GM21390 (cell line): ENCODE results near the gene PALMD.

Experiments used
- ATAC-seq: cut with Tn5 transposase; IDR thresholded peaks from one replicate; pipeline ENCODE4 v1.9.1; 2021; ENCODE audit not compliant: unreplicated experiment

The PALMD gene, protein sequence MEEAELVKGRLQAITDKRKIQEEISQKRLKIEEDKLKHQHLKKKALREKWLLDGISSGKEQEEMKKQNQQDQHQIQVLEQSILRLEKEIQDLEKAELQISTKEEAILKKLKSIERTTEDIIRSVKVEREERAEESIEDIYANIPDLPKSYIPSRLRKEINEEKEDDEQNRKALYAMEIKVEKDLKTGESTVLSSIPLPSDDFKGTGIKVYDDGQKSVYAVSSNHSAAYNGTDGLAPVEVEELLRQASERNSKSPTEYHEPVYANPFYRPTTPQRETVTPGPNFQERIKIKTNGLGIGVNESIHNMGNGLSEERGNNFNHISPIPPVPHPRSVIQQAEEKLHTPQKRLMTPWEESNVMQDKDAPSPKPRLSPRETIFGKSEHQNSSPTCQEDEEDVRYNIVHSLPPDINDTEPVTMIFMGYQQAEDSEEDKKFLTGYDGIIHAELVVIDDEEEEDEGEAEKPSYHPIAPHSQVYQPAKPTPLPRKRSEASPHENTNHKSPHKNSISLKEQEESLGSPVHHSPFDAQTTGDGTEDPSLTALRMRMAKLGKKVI

DNA sequence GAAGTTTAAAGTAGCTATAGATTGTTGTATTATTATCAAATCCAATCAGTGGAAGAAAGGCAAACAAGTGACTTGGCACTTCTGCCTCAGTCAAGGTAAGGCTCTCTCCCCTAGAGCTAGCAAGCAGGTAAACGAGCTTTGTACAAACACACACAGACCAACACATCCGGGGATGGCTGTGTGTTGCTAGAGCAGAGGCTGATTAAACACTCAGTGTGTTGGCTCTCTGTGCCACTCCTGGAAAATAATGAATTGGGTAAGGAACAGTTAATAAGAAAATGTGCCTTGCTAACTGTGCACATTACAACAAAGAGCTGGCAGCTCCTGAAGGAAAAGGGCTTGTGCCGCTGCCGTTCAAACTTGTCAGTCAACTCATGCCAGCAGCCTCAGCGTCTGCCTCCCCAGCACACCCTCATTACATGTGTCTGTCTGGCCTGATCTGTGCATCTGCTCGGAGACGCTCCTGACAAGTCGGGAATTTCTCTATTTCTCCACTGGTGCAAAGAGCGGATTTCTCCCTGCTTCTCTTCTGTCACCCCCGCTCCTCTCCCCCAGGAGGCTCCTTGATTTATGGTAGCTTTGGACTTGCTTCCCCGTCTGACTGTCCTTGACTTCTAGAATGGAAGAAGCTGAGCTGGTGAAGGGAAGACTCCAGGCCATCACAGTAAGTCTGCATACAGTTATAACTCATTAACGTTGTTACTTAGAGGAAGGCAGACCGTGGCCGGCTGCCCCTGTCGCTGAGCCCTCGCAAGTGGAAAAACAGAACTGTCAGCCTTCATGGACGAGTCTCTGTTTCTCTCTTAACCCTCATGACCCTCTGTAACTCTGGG is at the start of gene PALMD:
Gene PALMD (plus strand): TSS at position 415 of the 833 bp plus-strand sequence. CDS start 205 bp downstream, at position 620.
- ATAC-seq, result no peak

DNA sequence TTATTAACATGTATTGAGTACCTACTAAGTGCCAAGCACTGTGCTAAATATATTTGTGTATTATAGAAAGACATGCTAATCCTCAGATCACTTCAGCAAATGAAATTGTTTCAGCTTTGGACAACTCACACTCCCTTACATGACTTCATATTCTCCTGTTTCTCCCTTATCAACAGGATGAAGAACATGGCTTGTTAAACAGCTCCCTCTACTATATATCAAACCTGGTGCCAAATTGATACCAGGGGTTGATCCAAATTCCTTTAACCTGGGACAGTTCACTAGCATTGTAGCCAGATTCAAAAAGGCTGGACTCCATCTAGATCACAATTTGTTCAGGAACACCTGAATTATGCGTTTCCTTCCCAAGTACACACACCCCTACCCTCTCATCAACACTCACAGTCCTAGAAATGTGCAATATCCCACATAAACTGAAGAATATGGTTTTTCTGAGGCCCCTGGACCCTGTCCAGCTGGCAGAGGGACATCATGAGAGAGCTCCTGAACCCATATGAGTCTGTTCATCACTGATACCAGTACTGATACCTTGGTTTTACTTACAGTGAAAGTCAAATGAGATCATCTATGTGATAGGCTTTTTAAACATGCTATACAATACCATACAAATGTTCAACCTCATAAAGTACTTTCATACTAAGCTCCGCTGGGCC is 47.0 kb upstream of the PALMD start:
- no peak for ATAC-seq

DNA sequence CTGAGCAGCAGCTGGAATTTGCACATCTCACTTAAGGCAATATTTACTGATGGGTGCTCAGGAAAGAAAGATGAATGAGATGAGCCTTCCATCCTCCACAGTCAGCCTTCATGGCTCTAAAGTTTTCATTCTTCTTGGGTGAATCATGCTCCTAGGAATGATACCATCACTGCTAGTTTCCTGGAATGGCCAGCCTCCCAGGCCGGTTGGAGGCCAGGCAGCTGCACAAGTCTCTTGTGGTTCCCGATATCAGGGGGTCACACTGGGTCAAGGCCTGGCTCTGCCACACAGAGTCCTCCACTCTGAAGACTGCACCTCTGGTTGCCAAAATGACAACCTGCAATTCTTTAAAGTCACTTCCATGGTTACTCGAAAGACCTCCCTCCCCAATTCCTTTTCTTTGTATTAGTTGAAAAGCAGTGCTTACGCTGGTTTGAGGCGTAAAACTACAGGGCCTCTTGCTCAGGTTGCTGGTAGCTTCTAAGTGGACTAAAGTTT is 46.2 kb upstream of the PALMD start:
- ATAC-seq, result no peak

DNA sequence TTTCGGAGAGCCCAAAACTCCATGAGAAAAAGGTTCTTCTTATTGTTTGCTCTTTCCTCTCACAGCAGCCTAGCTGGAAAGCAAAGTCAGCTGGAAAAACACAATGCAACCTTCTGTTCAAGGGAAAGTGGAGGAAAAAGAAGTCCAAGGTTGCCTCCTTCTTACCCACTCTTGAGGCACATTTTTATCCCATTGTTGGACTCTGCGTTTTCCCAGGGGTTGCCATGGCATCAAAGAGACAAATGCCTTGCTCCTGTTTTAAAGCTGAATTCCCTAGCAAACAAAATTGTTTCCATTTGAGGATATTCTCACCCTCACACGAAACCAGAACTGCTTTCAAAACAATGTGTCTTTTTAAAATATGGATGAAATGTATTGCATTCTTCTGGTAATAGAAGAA is 45.1 kb upstream of the PALMD start:
- ATAC-seq, result no peak

DNA sequence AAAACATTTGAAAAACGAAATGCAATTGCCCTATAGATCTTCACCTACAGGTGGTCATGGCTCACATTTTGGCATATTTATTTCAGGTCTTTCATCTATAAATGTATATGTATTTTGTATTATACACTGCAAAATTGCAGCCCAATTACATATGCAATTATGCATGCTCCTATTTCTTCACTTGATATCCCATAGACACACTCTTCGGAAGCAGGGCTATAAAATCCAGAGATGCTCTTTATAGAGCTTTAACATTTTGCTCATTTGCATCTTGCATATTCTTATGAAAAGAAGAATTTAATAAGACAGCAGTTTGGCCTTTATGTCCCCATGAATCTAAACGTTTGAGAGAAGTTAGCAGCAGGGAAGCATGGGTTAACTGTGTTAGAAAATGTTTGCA is 44.7 kb upstream of the PALMD start:
- ATAC-seq, result no peak

DNA sequence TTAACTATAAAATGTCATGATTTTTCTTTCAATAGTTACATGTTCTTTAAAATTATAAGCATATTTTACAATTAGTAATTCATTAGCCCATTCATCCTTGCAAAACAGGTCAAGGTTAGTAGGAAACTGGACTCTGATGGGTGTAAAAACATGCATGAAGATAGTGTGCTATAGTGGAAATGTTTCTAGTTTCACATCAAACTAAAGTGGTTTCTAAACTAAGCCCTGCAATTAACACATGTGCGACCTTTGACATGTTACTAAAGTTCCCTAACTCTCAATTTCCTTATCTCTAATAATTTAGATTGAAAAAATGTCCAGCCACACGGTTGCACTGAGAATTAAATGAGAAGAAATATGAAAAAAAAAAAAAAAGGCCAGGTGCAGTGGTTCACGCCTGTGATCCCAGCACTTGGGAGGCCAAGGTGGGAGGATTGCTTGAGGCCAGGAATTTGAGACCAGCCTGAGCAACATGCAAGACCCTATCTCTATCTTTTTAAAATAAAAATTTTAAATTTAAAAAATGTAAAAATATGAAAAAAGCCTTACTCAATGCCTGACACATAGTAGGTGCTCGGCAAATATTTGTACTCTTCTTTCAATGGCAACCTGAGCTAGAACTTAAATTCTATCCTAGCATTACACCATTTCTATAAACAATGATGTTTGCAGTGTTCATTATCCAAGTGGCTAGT is 44.1 kb upstream of the PALMD start:
- ATAC-seq, result no peak

DNA sequence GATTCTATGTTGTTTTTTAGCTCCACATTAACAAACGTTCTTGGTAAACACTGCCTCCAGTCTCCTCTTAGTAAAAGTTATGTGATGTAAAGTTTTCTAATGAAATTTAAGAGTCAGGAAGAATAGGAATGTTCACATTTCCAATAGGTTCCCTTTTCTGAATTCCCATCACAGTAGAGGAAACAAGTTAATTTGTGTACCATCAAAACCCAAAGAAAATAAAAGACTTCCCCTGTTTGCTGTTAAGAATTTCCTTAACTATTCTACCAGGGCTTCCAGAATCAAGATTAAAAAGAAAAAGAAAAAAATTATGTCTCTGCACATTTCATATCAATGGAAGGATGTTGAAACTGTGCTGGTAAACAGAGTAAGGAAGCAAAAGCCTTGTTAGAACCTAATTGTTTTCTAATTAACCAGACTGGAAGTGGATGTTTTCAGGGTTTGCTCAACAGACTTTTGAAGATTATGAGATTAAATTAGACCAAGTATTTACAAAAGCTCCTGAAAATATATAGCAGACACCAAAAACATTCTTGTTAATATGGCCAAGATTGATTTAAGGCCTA is 43.4 kb upstream of the PALMD start:
- ATAC-seq, result no peak

DNA sequence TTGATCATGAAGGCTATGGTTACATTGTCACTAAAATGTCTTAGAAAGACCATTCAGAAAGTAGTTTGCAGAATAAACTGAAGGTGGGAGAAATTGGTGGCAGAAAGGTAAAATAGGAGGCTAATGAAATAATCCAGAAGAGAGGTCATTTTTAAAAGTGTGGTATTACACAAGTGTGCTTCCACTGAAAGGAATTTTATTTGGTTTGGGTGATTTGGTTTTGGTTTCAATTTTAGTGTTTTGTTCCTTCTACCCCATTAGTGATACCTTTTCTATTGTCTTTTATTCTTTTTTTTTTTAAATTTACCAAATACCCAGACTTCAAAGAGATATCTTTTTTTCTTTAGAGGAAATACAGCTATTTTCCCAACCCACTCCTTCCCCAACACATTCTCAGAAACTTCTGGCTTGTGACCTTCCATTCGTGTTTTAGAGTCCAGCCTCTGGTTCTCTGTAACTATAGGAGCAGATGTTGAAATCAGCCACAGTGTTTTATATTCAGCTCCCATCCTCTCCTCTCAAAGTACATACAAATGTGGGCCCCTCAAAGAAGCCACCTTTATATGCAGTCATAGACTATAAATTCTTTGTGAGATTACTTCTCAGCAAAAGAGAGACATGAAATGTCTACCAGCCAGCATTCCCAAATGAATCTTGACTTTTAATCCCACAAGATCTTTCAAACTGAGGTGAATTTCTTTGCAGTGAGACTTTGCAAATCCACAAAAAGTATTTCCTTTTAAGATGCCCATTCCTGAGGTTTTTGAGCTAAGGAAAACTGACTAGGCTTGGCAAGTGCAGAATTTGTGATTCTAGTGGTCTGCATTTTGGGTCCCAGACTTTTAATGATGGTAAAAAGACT is 42.0 kb upstream of the PALMD start:
- ATAC-seq, result no peak

DNA sequence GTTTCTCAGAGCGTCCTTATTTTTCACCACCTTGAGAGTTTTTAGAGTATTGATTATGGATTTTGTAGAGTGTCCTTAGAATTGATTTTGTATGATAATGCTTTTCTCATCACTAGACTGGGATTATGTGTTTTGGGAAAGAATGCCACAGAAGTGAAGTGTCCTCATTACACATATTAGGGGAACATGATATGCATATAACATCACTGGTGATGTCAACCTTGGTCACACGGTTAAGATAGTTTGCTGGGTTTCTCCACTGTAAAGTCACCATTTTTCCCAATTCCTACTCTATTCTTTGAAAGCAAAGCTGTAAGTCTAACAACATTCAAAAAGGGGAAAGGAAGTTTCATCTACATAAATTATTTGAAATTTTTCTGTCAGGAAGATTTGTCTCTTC is 39.6 kb upstream of the PALMD start:
- no peak for ATAC-seq

DNA sequence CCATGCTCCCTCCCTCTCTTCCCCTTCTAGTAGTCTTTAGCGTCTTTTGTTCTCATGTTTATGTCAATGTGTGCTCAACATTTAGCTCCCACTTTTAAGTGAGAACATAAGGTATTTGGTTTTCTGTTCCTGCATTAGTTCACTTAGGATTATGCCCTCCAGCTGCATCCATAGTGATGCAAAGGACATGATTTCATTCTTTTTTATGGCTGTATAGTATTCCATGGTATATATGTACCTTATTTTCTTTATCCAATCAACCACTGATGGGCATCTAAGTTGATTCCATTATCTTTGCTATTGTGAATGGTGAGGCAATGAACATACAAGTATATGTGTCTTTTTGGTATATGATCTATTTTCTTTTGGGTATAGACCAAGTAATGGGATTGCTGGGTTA is 38.3 kb upstream of the PALMD start:
- no peak for ATAC-seq

DNA sequence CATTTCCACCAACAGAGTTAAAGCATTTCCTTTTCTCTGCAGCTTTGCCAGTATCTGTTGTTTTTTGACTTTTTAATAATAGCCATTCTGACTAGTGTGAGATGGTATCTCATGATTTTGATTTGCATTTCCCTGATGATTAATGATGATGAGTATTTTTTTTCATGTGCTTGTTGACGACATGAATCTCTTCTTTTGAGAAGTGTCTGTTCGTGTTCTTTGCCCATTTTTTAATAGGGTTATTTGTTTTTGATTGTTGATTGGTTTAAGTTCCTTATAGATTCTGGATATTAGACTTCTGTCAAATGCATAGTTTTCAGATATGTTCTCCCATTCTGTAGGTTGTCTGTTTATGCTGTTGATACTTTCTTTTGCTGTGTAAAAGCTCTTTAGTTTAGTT is 37.9 kb upstream of the PALMD start:
- ATAC-seq, result no peak

DNA sequence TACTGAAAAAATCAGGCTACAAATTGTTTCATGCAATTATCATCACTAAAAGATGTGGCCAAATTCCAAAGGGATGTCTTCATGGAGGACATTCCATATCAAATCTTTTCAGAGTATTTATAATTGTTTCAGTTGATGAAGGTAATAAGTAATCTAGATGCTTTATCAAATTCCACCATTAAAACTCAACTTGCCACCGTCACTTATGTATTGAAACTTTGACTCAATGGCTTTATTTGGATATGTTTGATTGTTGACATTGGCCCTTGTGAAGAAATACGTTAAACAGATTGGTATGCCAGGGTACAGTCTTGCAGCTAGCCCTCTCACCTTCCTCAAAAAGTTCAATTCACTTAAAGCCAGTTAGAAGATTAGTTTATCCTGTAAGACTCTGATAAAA is 32.2 kb upstream of the PALMD start:
- ATAC-seq, result no peak

DNA sequence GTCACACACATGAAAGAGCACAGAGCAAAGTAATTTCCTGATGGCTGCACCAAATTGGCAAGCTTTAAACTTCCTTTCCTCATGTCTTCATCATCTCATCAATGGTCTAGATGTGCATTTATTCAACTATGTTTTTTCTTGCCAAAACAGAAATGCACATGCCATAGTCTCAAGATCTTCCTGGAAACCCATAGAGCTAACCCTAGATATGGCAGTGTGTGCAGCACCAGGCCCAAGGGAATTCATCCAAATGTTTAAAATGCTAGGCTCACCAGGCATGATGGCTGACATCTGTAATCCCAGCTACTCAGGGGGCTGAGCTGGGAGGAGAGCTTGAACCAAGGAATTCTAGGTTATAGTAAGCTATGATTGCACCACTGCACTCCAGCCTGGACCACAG is 31.2 kb upstream of the PALMD start:
- no peak for ATAC-seq

DNA sequence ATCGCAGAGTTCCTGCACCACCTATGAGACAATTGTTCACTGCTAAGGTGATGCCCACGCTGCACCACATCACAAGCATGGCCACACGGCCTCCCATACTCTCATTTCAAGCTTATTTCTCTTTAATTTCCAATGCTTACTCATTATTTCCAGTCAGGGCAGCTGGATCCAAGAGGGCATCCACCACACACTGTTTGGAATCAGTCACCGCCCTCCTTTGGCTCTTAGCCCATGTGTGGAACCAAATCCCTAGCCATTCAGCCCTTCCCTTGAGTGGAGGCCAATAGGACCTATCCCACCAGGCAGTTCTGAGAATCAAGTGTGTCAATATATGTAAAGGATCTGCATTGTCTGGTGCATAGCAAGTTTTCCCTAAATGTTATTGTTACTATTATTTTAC is 26.3 kb upstream of the PALMD start:
- ATAC-seq, result no peak

DNA sequence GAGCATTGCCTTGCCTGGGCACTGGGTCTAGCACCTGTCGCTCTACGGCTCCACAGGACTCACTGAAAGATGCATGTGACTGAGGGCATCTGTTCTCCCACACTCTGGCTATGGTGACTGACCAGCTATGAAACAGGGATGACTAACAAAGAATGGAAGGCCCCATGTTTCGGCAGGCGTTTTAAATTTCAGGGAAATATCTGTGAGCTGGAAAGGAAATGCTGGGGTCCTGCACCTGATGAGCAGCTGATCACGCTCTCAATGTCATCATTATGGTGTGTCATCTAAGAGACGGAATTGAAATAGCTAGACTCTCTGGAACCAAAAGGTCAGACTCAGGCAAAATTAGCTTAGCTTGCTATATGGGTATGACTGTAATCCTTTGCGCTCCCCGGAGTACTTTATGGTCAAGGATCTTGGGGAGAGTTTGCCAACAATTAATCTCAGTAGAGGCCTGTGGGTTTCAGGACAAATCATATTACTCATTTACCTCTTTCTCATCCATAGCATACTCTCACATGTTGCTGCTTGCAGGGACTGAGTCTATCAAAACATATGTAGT is 24.5 kb upstream of the PALMD start:
- ATAC-seq, result no peak

DNA sequence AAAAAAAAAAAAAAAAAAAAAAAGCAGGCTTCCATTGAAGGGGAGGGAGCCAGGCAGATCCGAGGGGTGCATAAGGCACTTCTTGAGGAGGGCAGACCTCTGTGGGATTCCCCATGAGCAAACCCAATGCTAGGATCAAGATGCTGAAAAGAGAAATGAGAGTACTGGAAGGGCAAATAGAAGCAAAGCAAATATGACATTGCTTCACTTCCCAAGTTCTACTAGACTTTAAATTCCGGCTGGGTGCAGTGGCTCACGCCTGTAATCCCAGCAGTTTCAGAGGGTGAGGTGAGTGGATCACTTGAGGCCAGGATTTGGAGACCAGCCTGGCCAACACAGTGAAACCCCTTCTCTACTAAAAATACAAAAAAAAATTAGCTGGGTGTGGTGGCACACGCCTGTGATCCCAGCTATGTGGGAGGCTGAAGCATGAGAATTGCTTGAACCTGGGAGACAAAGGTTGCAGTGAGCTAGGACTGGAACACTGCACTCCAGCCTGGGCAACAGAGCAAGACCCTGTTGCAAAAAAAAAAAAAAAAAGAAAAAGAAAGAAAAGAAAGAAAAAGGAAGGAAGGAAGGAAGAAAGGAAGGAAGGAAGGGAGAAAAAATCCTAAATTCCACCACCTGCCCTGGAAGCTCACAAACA is 23.1 kb upstream of the PALMD start:
- no peak for ATAC-seq

DNA sequence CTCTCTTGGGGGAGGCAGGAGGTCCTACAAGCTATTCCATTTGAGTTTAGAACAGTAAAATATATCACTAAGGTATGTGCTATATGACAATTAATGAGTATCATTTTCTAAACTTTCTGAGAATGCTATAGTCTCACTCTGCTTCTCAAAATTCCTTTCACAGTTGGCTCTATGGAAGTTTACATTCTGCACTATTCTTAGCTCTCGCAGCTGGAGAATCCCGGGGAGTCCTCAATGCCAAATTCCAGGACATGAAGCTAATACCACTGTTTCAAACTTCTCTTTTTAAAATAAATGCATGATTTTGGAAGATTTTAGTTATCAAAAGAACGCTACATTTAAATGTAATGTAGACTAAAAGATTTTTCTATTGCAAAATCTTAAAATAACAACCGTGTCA is 22.4 kb upstream of the PALMD start:
- ATAC-seq, result no peak

DNA sequence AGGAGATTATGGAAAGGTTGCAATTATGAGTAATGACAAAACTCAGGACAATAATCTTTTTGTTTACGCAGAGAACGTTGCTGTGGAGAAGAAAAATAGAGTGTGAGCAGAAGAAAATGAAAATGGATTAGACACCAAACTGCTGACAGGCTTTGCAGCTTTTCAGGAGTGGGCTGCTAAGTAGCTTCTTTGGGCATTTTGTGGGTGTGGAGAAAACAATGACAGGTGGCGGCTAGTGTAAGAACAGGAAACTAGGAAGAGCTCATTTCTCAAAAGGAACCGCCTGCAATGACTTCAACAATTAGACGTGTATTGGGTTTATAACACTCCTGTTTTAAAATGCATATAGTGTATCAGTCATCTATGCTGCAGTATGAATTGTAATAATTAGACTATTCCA is 18.3 kb upstream of the PALMD start:
- no peak for ATAC-seq

DNA sequence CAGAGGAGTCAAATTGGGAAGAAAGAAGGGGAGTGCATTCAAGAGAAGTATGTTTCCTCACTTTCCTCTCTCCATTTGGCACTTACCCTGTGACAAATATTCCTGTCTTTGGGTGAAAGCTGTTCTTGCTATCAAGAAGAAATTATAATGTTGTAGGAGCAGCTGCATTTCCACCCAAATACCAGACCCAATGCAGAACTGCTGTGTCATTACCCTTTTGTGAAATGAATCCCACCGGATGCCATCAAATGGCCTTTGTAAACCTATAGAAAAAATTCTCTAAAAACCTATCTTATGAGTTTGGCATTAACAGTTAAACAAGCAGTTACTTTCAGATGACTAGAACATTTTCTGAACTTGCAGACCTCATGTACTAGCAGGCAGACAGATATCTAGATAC is 16.7 kb upstream of the PALMD start:
- no peak for ATAC-seq
